ENCODE measurements around the gene SLC37A2. TPM values are rescaled to one million over a fixed set of nuclear protein-coding genes. Genes with fewer than 3 reads are reported as not detected.

Gene SLC37A2
- total RNA-seq, 4 donors from 2014 or later: 3.4 to 8.6 (median 6.6) TPM

DNA sequence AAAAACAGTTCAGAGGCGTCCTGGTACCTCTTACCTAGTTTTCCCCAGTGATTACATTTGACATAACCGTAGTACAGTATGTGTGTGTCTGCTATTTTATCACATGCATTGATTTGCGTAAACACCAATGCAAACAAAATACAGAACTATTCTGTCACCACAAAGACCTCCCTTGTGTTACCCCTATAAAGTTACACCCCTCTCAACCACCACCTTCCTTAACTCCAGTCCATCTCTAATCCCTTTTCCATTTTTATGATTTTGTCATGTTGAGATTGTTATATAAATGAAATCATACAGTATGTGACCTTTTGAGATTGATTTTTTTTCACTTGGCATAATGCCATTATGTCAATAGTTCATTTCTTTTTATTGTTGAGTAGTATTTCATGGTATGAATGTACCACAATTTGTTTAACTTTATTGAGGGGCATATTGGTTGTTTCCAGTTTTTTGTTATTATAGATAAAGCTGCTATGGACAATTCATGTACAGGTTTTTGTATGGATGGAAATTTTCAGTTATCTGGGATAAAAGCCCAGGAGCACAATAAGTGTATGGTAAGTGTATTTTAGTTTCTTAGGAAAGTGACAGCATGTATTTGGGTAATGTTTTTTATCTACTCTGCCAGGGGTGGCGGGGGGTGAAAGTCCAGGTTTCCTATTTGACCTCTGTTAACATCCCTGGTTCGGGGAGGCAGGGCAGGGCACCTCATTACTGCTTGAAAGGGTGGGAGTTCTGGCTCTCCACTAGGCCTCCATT is 6.0 kb upstream of the SLC37A2 start:
- Histone ChIP-seq H3K9me3 (no peaks in the 10 kb centered on the region), H3K36me3 (no peaks in the 10 kb centered on the region), H3K4me1 (no peaks in the 10 kb centered on the region), H3K4me3 (no peak overlapping the region), H3K27me3 (no peaks in the 10 kb centered on the region), H3K27ac (no peak overlapping the region)
- no peak for ATAC-seq
- WGBS, 2 donors (ENCODE audit: low coverage in 1 of 2): 69 to 76% methylated on average over 4 to 5 of the region's 5 CpGs
- TF ChIP-seq EP300 (IDR thresholded peaks at IDR 0.05) (no peak), CTCF (IDR thresholded peaks at IDR 0.05) (no peak), POLR2A (IDR thresholded peaks at IDR 0.05) (no peak), POLR2AphosphoS5 (IDR thresholded peaks at IDR 0.05) (no peak)

GRCh38 chr11:125057693-125058016 is 5.5 kb upstream of the SLC37A2 start:
- Histone ChIP-seq H3K36me3 (no peaks in the 10 kb centered on the region), H3K4me3 (no peak overlapping the region), H3K4me1 (peaks cover 0 to 5% (median 0%) of the 10 kb centered on the region in 3 donors), H3K9me3 (no peaks in the 10 kb centered on the region), H3K27ac (no peak overlapping the region), H3K27me3 (no peaks in the 10 kb centered on the region)
- TF ChIP-seq POLR2AphosphoS5 (IDR thresholded peaks at IDR 0.05): no peak
- TF ChIP-seq CTCF (IDR thresholded peaks at IDR 0.05): no peak
- no peak for TF ChIP-seq POLR2A (IDR thresholded peaks at IDR 0.05)
- TF ChIP-seq EP300 (IDR thresholded peaks at IDR 0.05): no peak
- 100% methylated on average over 1 of the region's 5 CpGs; no CpG with 5 or more reads in 1 of the 2 donors for WGBS, 2 donors (ENCODE audit: low coverage in 1 of 2)
- no peak for ATAC-seq

- H3K27me3 ChIP-seq: no peaks in the 10 kb centered on the region
- peaks cover 0 to 20% (median 8%) of the 10 kb centered on the region in 3 donors for H3K4me1 ChIP-seq
- no peak overlapping the region for H3K4me3 ChIP-seq
- H3K27ac ChIP-seq: no peak overlapping the region
- no peaks in the 10 kb centered on the region for H3K36me3 ChIP-seq
- H3K9me3 ChIP-seq: no peaks in the 10 kb centered on the region
- ATAC-seq: no peak
- TF ChIP-seq POLR2A (IDR thresholded peaks at IDR 0.05) (no peak), EP300 (IDR thresholded peaks at IDR 0.05) (no peak), CTCF (IDR thresholded peaks at IDR 0.05) (no peak), POLR2AphosphoS5 (IDR thresholded peaks at IDR 0.05) (no peak)
- WGBS, 2 donors (ENCODE audit: low coverage in 1 of 2): 81% methylated on average over 3 of the region's 4 CpGs; no CpG with 5 or more reads in 1 of the 2 donors
Measured at GRCh38 chr11:125061281-125061680, 1.8 kb upstream of the SLC37A2 start.

DNA sequence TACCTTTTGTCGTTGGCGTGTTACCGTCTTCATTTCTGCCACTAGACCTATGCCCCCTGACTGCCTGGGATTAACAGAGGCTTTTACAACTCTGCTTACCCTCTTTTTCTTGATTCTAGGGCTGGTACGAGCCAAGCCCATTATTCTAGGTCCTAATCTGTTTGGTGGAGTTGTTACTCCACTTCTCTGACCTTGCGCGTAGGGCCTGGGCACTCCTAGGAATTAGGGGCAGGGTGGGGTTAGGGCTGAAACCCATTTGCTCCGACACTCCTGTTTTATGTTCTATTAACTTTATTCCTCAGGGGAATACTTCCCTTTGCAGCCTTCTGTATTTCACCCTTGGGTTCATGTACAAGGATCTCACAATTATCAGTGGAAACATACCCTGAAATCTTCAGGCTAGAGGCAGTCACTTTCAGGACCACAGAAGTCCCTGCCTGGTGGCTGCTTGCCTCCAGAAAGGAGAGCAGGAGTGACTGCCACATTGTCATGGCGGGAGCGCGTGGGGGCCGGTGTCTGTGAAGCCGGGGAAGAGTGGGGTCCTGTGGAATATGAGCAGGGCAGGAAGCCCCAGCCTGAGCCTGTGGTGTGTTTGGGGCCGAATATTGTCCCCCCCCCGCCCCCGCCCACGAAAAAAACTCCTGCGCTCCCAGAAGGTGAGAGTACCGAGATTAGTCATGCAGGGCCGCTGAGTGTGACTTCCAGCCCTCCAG is 731 bp upstream of the SLC37A2 start:
- no peak for ATAC-seq
- H3K4me3 ChIP-seq: peak overlapping the region; percentile 39 to 67
- H3K9me3 ChIP-seq: no peaks in the 10 kb centered on the region
- TF ChIP-seq POLR2A (IDR thresholded peaks at IDR 0.05) (no peak), CTCF (IDR thresholded peaks at IDR 0.05) (no peak), POLR2AphosphoS5 (IDR thresholded peaks at IDR 0.05) (no peak), EP300 (IDR thresholded peaks at IDR 0.05) (no peak)
- H3K4me1 ChIP-seq: peaks cover 0 to 20% (median 8%) of the 10 kb centered on the region in 3 donors
- WGBS, 2 donors (ENCODE audit: low coverage in 1 of 2): 55 to 87% methylated on average over 7 to 8 of the region's 19 CpGs
- no peaks in the 10 kb centered on the region for H3K36me3 ChIP-seq
- peak overlapping the region in 3 of 4 donors; percentile 68 to 82 (median 71) for H3K27ac ChIP-seq
- peaks cover 4% of the 10 kb centered on the region for H3K27me3 ChIP-seq

Data from gastroesophageal sphincter (tissue), 4 donors.